Measurements from ENCODE around the gene CTNS.

CTNS gene

DNA sequence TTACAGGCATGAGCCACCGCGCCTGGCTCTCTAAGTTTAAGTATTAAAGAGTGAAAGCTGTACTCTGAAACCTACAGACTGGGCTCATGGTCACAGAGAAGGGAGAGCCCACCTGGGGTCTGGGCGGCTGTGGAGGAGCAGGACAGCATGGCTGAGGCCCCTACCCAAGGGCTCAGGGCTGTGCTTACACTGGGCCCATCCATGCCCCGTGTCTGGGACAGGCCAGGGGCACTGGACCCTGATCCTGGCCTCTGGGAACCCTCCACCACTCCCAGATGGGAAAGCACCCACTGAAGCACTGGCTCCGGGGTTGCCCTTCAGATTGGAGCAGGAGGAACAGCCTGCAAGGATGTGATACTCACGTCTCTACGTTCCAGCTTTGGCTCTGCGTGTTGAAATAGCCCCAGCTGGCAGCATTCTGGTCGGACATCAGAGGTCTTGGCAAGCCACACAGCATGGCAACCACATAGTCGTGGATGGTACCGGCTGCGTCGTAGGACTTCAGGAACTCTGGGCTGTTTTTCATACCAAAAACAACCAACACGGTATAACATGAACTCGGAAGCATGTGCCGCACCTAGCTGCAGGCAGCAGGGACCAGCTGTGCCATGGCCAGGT lies 13.5 kb upstream of the CTNS start:
- no peak for DNase-seq (ENCODE audit: low read depth in 3 of 3)

DNA sequence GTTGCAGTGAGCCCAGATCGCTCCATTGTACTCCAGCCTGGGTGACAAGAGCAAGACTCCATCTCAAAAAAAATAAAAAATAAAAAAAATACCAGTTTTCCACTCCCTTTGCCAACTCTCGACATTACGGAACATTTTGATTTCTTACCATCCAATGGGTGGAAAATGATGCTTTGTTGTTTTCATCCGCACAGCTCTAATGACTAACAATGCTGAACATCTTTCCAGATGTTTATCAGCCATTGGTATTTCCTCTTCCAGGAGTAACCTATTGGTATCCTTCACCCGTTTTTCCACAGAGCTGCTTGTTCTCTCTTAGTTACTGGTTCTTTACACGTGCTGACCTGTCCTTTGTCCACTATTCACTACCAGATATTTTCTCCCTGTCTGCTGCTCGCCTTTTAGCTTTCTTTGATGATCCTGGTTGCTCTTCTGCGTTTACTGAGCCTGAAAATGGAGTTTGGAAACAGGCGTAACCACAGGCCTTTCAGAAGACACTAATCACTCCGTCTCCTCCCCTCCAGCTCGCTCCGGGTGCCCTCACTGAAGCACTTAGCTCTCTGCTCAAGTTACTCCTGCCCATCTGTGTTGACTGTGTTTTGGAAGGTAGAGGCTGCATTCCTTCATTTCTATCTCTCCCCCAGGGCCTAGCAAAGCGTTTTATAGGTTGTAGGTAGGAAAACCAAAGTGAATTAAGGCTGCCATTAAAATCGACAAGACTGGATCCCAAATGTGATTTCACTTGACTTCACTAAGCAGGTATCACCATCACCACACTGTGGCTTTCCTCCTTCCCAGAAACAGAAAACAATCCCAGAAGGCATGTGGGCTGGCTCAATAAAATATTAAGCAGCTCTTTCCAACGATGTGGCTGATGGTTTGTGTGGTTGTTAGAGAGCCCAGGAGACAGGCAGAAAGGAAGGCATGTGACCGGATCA lies 9.5 kb upstream of the CTNS start:
- no peak for DNase-seq (ENCODE audit: low read depth in 3 of 3)

DNA sequence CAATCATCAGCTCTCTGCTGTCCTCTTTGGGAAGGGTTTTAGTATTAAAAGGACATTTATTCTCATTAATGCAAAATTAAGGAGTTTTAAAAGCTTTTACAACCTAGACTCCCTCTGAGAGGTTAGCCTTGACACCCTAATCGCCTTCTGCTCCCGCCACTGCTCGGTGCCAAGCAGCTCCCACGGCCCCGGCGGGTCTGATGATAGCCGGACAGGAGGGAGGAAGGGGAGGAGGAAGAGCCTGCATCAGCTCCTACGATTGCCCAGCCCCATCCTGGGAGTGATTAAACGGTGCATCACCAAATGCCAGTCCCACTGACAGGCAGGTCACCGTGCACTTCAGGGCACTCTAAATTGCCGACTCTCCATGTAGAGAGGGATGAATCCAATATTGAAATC lies 8.8 kb upstream of the CTNS start:
- no peak for DNase-seq (ENCODE audit: low read depth in 3 of 3)

DNA sequence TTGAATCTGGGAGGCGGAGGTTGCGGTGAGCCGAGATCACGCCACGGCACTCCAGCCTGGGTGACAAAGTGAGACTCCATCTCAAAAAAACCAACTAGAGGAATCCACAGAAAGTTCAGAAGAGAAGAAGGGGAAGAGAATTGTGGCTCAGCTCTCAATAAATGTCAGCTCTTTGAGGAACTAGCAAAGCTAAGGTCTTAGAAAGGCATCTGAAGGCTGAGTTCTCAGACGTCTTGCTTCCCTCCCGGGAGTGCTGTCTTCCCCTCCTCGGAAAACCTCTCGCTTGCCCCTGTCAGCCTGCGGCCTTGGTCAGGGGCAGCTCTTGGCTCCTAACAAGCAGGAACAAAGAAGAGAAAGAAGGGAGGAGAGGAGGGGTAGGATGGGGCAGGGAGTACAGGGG lies 5.8 kb upstream of the CTNS start:
- DNase-seq (ENCODE audit: low read depth in 3 of 3), result no peak

DNA sequence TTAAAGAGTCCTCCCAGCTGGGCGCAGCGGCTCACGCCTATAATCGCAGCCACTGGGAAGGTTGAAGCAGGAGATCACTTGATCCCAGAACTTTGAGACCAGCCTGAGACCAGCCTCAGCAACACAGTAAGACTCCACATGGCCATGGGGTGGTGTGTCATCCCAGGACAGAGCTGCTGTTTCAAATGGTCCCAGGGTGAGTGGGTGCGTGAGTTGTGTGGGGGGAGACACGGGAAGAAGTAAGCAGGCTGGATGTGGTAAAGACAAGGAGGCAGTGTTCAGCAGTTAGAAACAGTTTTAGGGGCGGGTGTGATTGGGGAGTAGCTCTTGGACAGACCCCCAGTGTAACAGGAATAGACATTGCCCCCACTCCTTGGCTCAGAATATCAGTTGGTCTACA lies 4.3 kb upstream of the CTNS start:
- DNase-seq (ENCODE audit: low read depth in 3 of 3), result no peak

DNA sequence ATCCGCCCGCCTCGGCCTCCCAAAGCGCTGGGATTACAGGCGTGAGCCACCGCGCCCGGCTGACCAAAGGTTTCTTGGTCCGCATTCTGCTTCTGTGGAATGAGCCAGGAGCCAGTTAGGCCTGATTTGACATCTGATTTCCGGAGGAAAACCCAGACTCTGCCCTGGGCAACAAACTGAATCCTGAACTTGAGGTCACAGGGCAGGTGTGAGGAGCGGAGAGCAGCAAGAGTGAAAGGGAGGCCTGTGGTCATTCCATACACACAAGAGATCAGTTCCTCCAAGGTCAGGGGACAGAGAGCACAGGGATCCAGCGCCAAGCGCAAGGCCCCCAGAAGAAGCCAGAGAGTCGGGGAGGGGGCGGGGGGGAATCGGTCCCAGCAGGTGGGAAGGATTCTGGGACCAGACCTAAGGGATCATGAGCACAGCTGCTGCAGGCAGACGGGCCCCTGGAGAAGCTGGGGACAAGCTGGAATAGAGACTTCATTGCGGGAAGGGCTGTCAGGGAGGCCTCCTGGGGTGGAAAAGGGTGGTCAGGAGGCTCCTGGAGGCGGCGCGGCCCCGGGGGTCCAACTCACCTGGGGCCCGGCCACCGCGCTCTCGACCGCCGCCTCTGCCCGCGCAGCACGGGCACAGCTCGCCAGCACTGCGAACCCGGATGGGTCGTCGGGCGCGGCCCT lies 946 bp upstream of the CTNS start:
- no peak for DNase-seq (ENCODE audit: low read depth in 3 of 3)

DNA sequence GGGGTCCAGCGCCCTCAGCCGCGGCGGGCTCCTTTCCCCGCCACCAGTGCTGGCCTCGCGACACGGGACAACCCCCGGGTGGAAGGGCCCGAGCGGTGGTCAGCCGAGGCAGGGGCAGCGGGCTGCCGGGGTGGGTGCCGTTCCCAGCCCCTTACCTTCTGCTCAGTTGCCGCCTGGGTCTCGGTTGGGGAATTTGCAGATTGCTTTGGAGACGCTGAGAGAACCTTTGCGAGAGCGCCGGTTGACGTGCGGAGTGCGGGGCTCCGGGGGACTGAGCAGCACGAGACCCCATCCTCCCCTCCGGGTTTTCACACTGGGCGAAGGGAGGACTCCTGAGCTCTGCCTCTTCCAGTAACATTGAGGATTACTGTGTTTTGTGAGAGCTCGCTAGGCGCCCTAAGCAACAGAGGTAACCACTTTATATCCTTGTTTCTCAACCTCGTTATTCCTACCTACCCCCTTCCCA lies 381 bp downstream of the CTNS start:
- no peak for DNase-seq (ENCODE audit: low read depth in 3 of 3)

DNA sequence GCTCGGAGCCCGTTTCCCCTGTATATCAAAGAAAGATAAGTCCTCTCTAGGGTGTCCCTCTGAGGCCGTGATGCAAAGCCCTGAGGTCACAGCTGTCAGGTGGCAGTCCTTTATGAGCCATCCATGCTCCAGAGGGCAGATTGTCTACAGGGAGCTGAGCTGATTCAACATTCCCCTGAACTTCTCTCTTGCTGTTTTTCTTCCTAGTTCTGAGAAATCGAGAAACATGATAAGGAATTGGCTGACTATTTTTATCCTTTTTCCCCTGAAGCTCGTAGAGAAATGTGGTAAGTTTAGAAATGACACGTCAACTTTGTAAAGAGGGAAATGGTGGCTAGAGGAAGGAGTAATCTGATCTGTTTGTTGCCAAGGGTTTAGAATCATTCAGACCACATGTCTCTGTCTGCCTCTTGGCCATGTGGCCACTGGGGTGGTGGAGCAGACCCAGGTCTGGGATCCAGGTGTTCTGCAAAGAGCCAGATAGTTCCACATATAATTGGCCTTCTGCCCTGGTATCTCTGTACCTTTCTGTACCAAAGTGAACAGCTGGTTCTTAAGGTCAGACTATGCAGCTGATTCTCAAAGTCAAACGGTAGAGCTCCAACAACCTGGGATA lies 3.5 kb downstream of the CTNS start:
- peak; percentile 25 to 32 (median 27) for DNase-seq (ENCODE audit: low read depth in 3 of 3)

DNA sequence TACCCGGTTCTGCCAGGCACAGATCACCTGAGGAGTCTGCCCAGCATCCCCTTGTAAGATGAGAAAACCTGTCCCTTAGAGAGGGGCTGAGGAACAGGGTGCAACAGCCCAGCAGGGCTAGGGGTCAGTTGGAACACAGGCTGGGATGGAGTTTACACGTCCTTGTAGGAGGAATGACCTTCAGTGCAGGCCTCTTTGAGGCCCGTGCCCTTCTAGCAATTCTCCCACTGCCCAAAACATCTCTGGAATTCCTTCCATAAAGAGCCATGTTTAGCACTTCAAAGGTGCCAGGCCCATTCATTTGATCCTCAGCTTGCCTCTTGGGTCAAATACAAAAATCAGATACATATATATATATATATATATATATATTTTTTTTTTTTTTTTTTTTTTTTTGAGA lies 4.5 kb downstream of the CTNS start:
- no peak for DNase-seq (ENCODE audit: low read depth in 3 of 3)

DNA sequence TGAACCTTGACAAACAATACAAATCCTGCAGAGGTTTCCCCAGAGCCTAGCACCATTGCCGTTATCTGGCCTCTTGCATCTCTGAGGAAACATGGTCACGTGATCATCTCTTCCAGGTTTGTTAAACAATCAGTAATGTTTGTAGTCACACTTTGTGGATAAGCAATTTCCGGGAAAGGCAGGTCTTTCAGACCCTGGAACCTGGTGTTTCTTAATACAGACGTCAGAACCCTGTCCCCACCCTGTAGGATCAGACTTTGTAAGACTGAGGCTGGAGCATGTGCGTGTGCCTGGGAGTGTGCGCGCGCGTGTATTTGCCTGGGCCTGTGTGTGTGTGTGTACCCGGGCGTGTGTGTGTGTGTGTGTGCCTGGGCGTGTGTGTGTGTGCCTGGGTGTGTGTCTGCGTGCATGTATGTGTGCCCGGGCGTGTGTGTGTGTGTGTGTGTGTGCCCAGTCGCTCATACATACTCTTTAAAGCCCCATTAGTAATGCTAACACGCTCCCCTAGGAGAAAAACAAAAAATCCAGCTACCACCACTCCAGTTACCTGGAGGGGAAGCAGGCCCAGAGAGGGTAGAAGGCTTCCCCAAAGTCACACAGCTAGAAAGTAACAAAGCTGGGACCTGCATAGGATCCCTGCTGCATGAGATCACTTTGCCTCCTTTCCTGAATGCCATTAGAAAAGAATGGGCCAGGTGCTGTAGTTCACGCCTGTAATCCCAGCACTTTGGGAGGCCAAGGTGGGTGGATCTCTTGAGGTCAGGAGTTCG lies 5.3 kb downstream of the CTNS start:
- DNase-seq (ENCODE audit: low read depth in 3 of 3), result no peak

DNA sequence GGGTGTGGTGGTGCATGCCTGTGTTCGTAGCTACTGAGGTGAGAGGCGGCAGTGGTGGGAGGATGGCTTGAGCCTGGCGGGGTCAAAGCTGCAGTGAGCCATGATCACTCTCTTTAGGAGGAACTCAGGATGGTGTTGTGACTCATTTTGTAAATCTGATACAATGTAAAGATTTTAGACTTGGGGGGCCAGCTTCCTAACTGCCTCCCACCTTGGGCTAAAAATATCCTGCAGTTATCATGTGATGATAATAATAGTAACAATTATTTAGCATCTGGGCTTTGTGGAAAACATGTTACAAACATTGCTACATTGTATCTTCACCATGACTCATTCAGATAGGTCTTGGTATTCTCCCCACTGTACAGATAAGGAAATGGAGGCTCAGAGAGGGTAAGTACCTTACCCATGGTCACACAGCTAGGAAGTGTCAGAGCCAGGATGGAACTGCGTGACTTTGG lies 7.4 kb downstream of the CTNS start:
- DNase-seq (ENCODE audit: low read depth in 3 of 3), result no peak

DNA sequence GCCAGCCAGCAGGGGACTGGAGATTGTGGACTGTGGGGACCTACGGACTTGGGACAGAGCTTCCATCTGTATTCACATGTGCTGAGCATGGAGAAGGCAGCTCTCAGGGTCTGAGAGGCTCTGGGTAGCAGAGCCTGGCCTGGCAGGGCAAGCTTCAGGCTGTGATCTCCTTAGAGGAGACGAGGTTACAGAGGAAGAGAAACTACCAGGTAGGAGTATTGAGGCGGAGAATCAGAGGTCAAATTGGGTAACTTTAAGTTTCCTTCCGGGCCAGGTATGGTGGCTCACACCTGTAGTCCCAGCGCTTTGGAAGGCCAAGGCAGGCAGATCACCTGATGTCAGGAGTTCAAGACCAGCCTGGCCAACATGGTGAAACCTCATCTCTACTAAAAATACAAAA lies 8.8 kb downstream of the CTNS start:
- DNase-seq (ENCODE audit: low read depth in 3 of 3), result no peak

DNA sequence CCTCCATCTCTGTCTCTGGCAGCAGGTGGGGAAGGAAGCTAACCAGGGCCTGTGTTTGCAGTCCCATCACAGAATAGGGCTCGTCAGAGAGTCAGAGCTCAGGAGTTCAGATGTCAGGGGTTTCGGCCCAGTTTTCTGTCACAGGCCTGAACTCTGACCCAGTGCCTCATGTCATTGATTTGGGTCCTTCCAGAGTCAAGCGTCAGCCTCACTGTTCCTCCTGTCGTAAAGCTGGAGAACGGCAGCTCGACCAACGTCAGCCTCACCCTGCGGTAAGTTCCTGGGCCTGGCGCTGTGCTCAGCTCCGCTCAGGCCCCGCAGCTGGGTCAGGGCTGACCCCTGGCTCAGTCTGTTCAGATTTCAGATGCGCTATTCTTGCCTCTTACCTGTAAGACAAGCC lies 10.7 kb downstream of the CTNS start:
- DNase-seq (ENCODE audit: low read depth in 3 of 3), result no peak

DNA sequence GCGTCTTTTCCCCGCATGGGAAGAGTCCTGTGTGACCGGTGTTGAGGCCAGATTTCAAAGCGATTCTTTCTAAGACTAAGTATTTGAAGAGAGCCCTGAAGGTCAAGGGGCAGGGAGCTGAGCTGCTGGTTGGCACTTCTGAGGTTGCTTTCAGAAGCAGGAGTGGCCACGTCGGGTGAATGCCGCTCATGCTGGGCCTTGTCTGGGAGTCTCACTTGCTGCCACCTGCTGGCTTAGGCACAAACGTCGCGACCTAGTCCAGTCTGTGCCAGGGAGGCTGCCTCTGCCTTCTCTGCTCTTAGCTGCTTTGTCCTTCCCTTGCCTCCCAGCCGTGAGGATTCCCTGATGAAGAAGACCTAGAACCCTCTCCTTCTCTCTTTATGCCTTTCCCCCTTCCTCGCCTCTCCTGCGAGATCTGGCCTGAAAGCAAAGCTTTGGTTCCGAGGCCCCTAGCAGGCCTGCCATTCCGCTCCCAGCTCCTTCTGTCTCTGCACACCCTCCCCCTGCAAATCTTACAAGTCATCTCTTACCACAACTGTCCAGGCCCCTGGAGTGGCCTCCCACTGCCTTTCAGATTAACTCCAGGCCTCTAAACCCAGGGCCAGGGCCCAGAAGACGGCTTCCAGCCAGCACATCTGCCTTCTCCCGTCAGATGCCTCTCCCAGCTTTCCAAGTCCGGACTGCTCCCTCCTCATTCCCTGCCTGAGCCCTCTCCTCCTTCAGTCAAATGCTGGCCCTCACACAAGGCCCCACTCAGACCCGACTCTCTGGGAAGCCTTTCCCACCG lies 11.4 kb downstream of the CTNS start:
- DNase-seq (ENCODE audit: low read depth in 3 of 3), result peak in 2 of 3 donors; percentile 30 to 41

DNA sequence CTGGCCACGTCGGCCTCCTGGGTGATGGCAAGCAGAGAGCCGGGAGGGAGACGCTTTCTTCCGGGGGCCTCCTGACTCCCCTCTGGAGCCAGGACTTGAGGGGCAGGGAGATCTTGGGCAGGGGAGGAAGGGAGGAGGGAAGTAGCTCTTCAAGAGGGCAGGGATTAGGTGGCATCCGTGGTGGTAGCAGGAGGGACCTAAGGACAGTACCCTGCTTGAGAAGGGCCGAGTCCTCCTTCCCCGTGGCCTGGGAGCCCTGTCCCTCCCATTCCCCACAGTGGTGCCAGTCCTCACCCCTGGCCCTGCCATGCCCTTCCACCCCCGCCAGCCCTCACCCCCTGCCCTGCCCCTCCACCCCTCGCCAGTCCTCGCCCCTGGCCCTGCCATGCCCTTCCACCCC lies 19.2 kb downstream of the CTNS start:
- DNase-seq (ENCODE audit: low read depth in 3 of 3), result no peak

DNA sequence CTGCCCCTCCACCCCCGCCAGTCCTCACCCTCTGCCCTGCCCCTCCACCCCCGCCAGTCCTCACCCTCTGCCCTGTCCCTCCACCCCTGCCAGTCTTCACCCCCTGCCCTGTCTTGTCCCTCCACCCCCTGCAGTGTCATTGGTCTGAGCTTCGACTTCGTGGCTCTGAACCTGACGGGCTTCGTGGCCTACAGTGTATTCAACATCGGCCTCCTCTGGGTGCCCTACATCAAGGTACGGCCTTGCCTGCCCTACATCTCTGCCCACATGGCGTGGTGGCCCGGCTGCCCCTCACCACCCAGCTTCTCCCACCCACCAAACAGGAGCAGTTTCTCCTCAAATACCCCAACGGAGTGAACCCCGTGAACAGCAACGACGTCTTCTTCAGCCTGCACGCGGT lies 19.8 kb downstream of the CTNS start:
- DNase-seq (ENCODE audit: low read depth in 3 of 3), result no peak

DNA sequence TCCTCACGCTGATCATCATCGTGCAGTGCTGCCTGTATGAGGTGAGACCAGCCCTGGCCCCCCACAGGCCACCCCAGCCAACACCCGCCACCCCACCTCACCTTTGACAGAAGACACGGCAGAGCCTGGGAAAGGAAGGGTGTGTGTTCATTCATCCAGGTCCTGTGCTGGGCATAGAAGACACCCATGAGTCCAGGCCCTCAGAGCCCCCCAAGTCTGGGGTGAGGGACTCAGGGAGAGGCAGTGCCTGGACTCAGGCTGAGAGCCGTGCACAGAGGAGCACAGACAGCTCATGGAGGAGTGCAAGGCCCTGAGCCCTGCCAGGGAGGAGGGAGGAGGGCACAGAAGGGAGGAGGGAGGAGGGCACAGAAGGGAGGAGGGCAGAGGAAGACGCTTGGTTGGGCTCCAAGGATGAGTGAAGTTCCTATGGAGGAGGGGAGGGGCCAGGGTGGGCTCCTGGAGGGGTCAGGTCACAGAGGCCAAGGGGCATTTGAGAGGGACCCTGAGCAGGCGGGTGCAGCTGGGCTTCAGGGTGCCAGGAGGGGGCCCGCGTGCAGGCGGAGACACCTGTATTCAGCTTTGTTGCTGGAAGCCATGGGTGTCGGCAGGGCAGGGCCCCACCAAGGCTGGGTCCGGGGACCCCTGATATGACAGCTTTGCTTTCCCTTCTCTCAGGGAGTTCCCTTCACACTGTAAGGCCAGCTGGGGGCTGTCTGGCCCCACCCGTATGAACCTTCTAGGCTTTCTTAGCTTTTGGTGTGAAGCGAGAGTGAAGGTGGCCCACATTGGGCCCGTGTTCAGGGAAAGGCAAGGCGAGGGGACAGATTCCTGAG lies 20.4 kb downstream of the CTNS start:
- no peak for DNase-seq (ENCODE audit: low read depth in 3 of 3)

DNA sequence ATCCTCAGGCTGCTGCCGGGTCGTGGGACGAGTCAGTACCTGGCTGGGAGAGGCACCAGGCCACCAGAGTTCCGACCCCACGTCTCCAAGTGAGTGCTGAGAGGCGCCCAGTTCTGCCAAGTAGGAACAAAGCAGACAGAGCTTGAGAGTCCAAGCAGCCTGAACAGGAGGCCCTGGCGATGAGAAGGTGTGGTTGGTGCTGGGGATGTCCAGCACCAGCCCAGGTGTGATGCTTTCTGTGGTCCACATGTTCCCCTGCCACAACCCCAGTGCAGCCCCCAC lies 21.0 kb downstream of the CTNS start:
- DNase-seq (ENCODE audit: low read depth in 3 of 3), result no peak

DNA sequence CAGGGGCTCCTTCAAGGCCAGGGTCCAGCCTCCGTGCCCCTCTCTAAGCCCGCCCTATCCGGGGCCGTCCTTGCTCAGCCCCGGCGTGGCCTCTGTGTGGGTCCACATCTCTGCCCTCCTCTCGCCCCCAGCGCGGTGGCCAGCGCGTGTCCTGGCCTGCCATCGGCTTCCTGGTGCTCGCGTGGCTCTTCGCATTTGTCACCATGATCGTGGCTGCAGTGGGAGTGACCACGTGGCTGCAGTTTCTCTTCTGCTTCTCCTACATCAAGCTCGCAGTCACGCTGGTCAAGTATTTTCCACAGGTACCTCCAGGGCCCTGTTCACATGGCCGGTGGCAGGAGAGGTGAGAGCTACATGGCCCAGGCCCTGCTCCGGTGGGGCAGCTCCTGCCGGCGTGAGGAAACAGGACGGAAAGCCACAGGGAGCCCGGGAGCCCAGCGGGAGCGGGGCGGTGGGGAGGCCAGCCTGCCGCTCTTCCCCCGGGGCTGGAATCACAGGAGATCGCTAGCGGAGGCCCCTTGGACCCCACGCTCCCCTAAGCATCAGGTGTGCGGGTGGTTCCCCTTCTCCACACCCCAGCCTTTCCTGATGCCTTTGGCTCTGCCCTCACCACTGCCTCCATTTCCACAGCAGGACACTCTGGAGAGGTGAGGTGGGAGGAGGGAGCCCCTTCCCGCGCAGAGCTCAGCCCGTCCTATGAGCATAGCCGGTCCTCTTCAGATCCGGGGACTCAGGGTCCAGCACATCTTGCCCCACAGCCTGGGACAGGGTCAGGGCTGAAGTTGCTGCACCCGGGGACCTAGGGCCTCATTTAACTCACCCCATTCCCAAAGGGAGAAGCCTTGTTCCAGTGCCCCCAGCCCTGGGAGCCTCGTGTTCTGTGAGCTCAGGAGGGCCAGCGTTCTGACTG lies 21.6 kb downstream of the CTNS start:
- DNase-seq (ENCODE audit: low read depth in 3 of 3), result no peak
